ENCODE data around the gene ARHGAP35.
A peak's percentile ranks its signal among the peaks of the same experiment; 100 is the strongest.

DNA sequence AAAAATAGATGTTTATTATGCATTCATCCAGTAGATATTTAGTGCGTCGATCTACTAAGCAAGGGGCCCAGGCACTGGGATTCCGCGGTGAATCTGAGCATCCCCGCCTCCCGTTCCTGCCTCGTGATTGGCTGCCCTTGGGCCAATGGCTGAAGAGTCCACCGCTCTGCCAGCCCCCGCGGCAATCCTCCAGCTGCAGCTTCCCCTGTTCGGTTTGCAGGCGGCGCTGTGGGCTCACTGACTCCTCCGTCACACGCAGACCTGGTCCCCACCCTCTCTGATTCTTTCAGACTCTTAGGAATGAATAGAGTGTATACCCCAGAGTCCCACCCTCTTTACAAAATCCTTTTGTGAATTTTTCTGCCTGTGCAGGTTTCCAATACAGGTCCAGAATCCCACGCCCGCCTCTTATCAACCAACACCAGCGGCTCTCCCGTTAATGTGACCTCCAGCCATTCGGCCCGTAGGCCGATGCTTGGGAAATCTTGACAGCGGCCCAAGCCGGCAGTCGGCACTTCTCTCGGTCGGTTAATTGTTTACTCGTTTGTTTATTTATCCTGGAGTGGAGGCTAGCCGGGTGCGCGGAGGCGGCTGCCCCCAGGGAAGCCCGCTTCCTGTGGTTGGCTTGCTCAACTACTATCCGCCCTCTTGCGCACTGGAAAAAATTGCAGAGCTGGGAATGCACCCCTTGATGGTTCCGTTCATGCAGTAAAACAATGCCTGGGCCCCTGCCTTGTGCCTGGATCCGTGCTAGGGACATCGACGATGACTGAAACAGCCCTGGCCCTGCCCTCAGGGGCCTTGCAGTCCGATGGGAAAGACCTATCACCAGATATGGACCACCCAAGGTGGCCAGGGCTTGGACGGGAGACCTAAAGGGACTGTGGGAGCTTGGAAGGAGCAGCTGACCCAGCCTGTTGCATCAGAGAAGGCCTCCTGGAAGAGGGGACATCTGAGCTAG, 4.5 kb upstream of the ARHGAP35 start:
- TF ChIP-seq, protein P1, sequence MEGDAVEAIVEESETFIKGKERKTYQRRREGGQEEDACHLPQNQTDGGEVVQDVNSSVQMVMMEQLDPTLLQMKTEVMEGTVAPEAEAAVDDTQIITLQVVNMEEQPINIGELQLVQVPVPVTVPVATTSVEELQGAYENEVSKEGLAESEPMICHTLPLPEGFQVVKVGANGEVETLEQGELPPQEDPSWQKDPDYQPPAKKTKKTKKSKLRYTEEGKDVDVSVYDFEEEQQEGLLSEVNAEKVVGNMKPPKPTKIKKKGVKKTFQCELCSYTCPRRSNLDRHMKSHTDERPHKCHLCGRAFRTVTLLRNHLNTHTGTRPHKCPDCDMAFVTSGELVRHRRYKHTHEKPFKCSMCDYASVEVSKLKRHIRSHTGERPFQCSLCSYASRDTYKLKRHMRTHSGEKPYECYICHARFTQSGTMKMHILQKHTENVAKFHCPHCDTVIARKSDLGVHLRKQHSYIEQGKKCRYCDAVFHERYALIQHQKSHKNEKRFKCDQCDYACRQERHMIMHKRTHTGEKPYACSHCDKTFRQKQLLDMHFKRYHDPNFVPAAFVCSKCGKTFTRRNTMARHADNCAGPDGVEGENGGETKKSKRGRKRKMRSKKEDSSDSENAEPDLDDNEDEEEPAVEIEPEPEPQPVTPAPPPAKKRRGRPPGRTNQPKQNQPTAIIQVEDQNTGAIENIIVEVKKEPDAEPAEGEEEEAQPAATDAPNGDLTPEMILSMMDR (IDR thresholded peaks at IDR 0.05; ENCODE audit: extremely low read depth in 1 of 2, insufficient read depth in 1 of 2, low read depth in 1 of 2, low read length in 2 of 2) = peak; percentile 81 to 84
- TF ChIP-seq FOS (IDR thresholded peaks at IDR 0.05; ENCODE audit: borderline replicate concordance, insufficient read depth, low read length) (no peak), POLR2AphosphoS5 (IDR thresholded peaks at IDR 0.05; ENCODE audit: insufficient read depth, low read depth, low read length) (peak; percentile 61), EZH2 (IDR thresholded peaks at IDR 0.05; ENCODE audit: borderline replicate concordance, low read depth, low read length, severe bottlenecking) (no peak), JUN (IDR thresholded peaks at IDR 0.05; ENCODE audit: borderline replicate concordance, insufficient read depth, insufficient read length, low read depth) (no peak), POLR2A (IDR thresholded peaks at IDR 0.05; ENCODE audit: low read depth, low read length) (no peak)
- TF ChIP-seq, protein P2, sequence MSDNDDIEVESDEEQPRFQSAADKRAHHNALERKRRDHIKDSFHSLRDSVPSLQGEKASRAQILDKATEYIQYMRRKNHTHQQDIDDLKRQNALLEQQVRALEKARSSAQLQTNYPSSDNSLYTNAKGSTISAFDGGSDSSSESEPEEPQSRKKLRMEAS (IDR thresholded peaks at IDR 0.05; ENCODE audit: insufficient read depth, insufficient read length) = no peak
